Liver (tissue), 9 donors: ENCODE results near the gene C2CD5. TPM values are rescaled to one million over a fixed set of nuclear protein-coding genes. Genes with fewer than 3 reads are reported as not detected.

Experiments used
- DNase-seq: peaks from one replicate; pipeline ENCODE4 v3.0.0-alpha.2; 2017; ENCODE audit warnings: low spot score
- H3K27ac ChIP-seq, 2 donors: one replicate each; pipeline ENCODE4 v1.7.0; 2013; ENCODE audit warnings: inconsistent platforms in 2 of 2, low read length in 2 of 2, control low read depth in 1 of 2, low read depth in 1 of 2, mild to moderate bottlenecking in 1 of 2
- H3K27me3 ChIP-seq, 4 donors: one replicate each; pipeline versions ENCODE4 v1.6.1 to v1.7.0; 2013; ENCODE audit warnings: low read length in 3 of 4, inconsistent platforms in 1 of 4, mild to moderate bottlenecking in 1 of 4, moderate library complexity in 1 of 4; ENCODE audit not compliant: control insufficient read depth in 4 of 4, insufficient read depth in 4 of 4
- H3K36me3 ChIP-seq, 4 donors: one replicate each; pipeline versions ENCODE4 v1.6.1 to v1.7.0; 2013; ENCODE audit warnings: low read length in 3 of 4, mild to moderate bottlenecking in 3 of 4, low read depth in 1 of 4, moderate library complexity in 1 of 4; ENCODE audit not compliant: control insufficient read depth in 4 of 4, insufficient read depth in 3 of 4
- H3K4me1 ChIP-seq, 4 donors: one replicate each; pipeline versions ENCODE4 v1.6.1 to v1.7.0; 2013; ENCODE audit warnings: low read length in 3 of 4, mild to moderate bottlenecking in 3 of 4, moderate library complexity in 1 of 4; ENCODE audit not compliant: control insufficient read depth in 4 of 4, insufficient read depth in 4 of 4
- H3K4me3 ChIP-seq, 3 donors: one replicate each; pipeline versions ENCODE4 v1.6.1 to v1.7.0; 2013; ENCODE audit warnings: low read length in 3 of 3, control low read depth in 1 of 3, low read depth in 1 of 3, mild to moderate bottlenecking in 1 of 3
- H3K9ac ChIP-seq, 2 donors: one replicate each; pipeline ENCODE4 v1.7.0; 2013; ENCODE audit warnings: low read length in 2 of 2, mild to moderate bottlenecking in 2 of 2, moderate library complexity in 2 of 2, control low read depth in 1 of 2, low read depth in 1 of 2
- H3K9me3 ChIP-seq, 4 donors: one replicate each; pipeline versions ENCODE4 v1.6.1 to v1.7.0; 2013; ENCODE audit warnings: low read length in 3 of 4; ENCODE audit not compliant: control insufficient read depth in 4 of 4
- ATF3 ChIP-seq: IDR thresholded peaks from 2 replicates; pipeline ENCODE4 v1.6.1; 2016; ENCODE audit warnings: antibody characterized with exemption
- CTCF ChIP-seq: fragments of 150-350 bp; IDR thresholded peaks from 2 replicates; pipeline ENCODE4 v1.5.1; 2017; ENCODE audit warnings: improper control_type of control experiment, low read depth, low read length; ENCODE audit not compliant: missing input control
- EGR1 ChIP-seq, 2 donors: IDR thresholded peaks; 2 replicates each; pipeline ENCODE4 v1.6.1; 2016 to 2018; ENCODE audit warnings: antibody characterized with exemption in 2 of 2, low read depth in 2 of 2
- FOXA2 ChIP-seq: IDR thresholded peaks from 2 replicates; pipeline ENCODE4 v1.6.1; 2016; ENCODE audit warnings: antibody characterized with exemption
- GABPA ChIP-seq, 2 donors: IDR thresholded peaks in 1 of 2; conservative IDR thresholded peaks in 1 of 2; 2 replicates each; pipeline ENCODE4 v1.6.1; 2016; ENCODE audit warnings: antibody characterized with exemption in 2 of 2, mild to moderate bottlenecking in 1 of 2, moderate library complexity in 1 of 2
- JUND ChIP-seq, 2 donors: IDR thresholded peaks; 2 replicates each; pipeline ENCODE4 v1.6.1; 2016; ENCODE audit warnings: antibody characterized with exemption in 2 of 2
- RAD21 ChIP-seq, 2 donors: IDR thresholded peaks; 2 replicates each; pipeline ENCODE4 v1.6.1; 2016; ENCODE audit warnings: antibody characterized with exemption in 2 of 2, mild to moderate bottlenecking in 2 of 2
- REST ChIP-seq: IDR thresholded peaks from 2 replicates; pipeline ENCODE4 v1.6.1; 2016; ENCODE audit warnings: antibody characterized with exemption, mild to moderate bottlenecking
- RXRA ChIP-seq, 2 donors: IDR thresholded peaks; 2 replicates each; pipeline ENCODE4 v1.6.1; 2017 to 2018; ENCODE audit warnings: antibody characterized with exemption in 2 of 2, mild to moderate bottlenecking in 1 of 2
- SP1 ChIP-seq: IDR thresholded peaks from 2 replicates; pipeline ENCODE4 v1.6.1; 2018; ENCODE audit warnings: antibody characterized with exemption, mild to moderate bottlenecking
- TAF1 ChIP-seq: conservative IDR thresholded peaks from 2 replicates; pipeline ENCODE4 v1.6.1; 2016; ENCODE audit warnings: antibody characterized with exemption, mild to moderate bottlenecking
- YY1 ChIP-seq: IDR thresholded peaks from 2 replicates; pipeline ENCODE4 v1.6.1; 2016; ENCODE audit warnings: antibody characterized with exemption, mild to moderate bottlenecking
- WGBS: extraction: QIAGEN DNeasy Blood & Tissue Kit; methylation state at CpG from one replicate; pipeline ENCODE4 v1.1.7; 2013; 5-methylcytosine and 5-hydroxymethylcytosine counted together
- polyA plus RNA-seq, 2 donors: library from polyadenylated mRNA; stranded (reverse) in 1 of 2; unstranded in 1 of 2; fragments of 200-250 nt in 1 of 2; fragments of >200 nt in 1 of 2; fragmentation: Nextera tagmentation in 1 of 2; extraction: Ambion mirVana in 1 of 2; gene quantifications; one replicate each; pipeline versions ENCODE4 v1.2.1 to v1.2.3, GENCODE V29; 2013 to 2015
- total RNA-seq, 2 donors: library from RNA; depleted of rRNA; stranded (reverse); fragments of >200 nt; gene quantifications; one replicate each; pipeline ENCODE4 v1.2.3, GENCODE V29; 2014
- donor health status: healthy.
- donor health status: healthy.
- donor health status: healthy.
- donor health status: healthy.
- donor health status: healthy.

The C2CD5 gene
- total and polyA plus RNA-seq, 4 donors: 5.8 to 25.0 (median 13.2) TPM

GRCh38 chr12:22480016-22480415 lies 64.3 kb downstream of the C2CD5 start:
- WGBS: 96% methylated on average over 3 of the region's 3 CpGs
- peaks cover 0 to 19% (median 12%) of the 10 kb centered on the region in 4 donors for H3K36me3 ChIP-seq
- no peak for DNase-seq
- TF ChIP-seq EGR1 (IDR thresholded peaks at IDR 0.05; ENCODE audit: low read depth in 2 of 2) (no peak), SP1 (no peak), FOXA2 (no peak), TAF1 (no peak), REST (no peak), RXRA (IDR thresholded peaks at IDR 0.05) (no peak), CTCF (no peak), ATF3 (no peak), GABPA (IDR thresholded peaks at IDR 0.05 in 1 of 2, conservative IDR thresholded peaks at IDR 0.05 in 1 of 2) (no peak), JUND (IDR thresholded peaks at IDR 0.05) (no peak)
- H3K27ac ChIP-seq: no peak overlapping the region
- H3K4me3 ChIP-seq: no peak overlapping the region
- no peaks in the 10 kb centered on the region for H3K9me3 ChIP-seq
- H3K9ac ChIP-seq: no peak overlapping the region
- H3K27me3 ChIP-seq: no peaks in the 10 kb centered on the region
- H3K4me1 ChIP-seq: peaks cover 0 to 3% (median 0%) of the 10 kb centered on the region in 4 donors

- H3K27me3 ChIP-seq: no peaks in the 10 kb centered on the region
- peaks cover 0 to 16% (median 9%) of the 10 kb centered on the region in 4 donors for H3K36me3 ChIP-seq
- no peak overlapping the region for H3K4me3 ChIP-seq
- DNase-seq: no peak
- WGBS: 91% methylated on average over 2 of the region's 2 CpGs
- no peak overlapping the region for H3K9ac ChIP-seq
- no peak overlapping the region for H3K27ac ChIP-seq
- TF ChIP-seq JUND (IDR thresholded peaks at IDR 0.05): no peak
- TF ChIP-seq RAD21 (IDR thresholded peaks at IDR 0.05): no peak
- no peak for TF ChIP-seq YY1
- H3K9me3 ChIP-seq: no peaks in the 10 kb centered on the region
- no peaks in the 10 kb centered on the region for H3K4me1 ChIP-seq
Measured at GRCh38 chr12:22477894-22478287, 66.5 kb downstream of the C2CD5 start.
